ENCODE results near the gene RHBDF2. TPM values are rescaled to one million over a fixed set of nuclear protein-coding genes. Genes with fewer than 3 reads are reported as not detected.
A peak's percentile ranks its signal among the peaks of the same experiment; 100 is the strongest.

RHBDF2 gene
- total and polyA plus RNA-seq, 2 donors (not counting 3 experiments of a cell fraction or from before 2014, with no cell fraction given), result 25.5 to 38.5 TPM

GRCh38 chr17:76478730-76479514, 22.3 kb downstream of the RHBDF2 start:
- Histone ChIP-seq H3K79me2 (ENCODE audit: control insufficient read depth, insufficient read depth, low read length) (no peaks in the 10 kb centered on the region), H3K36me3 (ENCODE audit: control insufficient read depth in 2 of 2, extremely low read depth in 1 of 2, insufficient read depth in 2 of 2, low read length in 2 of 2) (peaks cover 0 to 6% of the 10 kb centered on the region in 2 experiments), H3K27me3 (ENCODE audit: control insufficient read depth in 2 of 2, insufficient read depth in 2 of 2, low read length in 2 of 2) (no peaks in the 10 kb centered on the region), H2AFZ (ENCODE audit: low read depth, low read length) (no peak overlapping the region), H3K9me3 (replicated peaks; ENCODE audit: control insufficient read depth, insufficient read depth, low read length) (no peaks in the 10 kb centered on the region), H3K4me3 (replicated peaks in 1 of 3; ENCODE audit: insufficient read depth in 1 of 3, low read depth in 1 of 3, low read length in 3 of 3) (no peak overlapping the region), H3K27ac (ENCODE audit: insufficient read depth, low read depth, low read length) (no peak overlapping the region), H4K20me1 (replicated peaks; ENCODE audit: control insufficient read depth, extremely low read depth, insufficient read depth, low read length) (no peaks in the 10 kb centered on the region), H3K9me1 (replicated peaks; ENCODE audit: control insufficient read depth, extremely low read depth, insufficient read depth, low read length) (no peaks in the 10 kb centered on the region), H3K4me1 (ENCODE audit: control insufficient read depth, extremely low read depth, insufficient read depth, low read length) (peaks cover 3% of the 10 kb centered on the region), H3K4me2 (ENCODE audit: insufficient read depth, low read length) (no peak overlapping the region), H3K9ac (replicated peaks; ENCODE audit: extremely low read depth, insufficient read depth, low read length) (no peak overlapping the region)
- ChIA-PET POLR2A (no interaction called here), CTCF (interaction anchor here (2.1 to 2.2 kb wide), 3 partner anchors 12 to 71 kb away, joined by 5 to 9 read pairs (median 8); partner anchors contain the start of gene AANAT)
- intact Hi-C loops (cut with micrococcal nuclease), result no loop called here
- DNase-seq (ENCODE audit: low read depth, low spot score), result no peak
- TSS peak; percentile 31 for BruUV-seq (replicated peaks)
- no peak for FAIRE-seq
- no peak for TF ChIP-seq CTCF (IDR thresholded peaks at IDR 0.05; ENCODE audit: extremely low read depth in 1 of 2, insufficient read depth in 1 of 2, low read depth in 1 of 2, low read length in 2 of 2)
- TF ChIP-seq MAX (IDR thresholded peaks at IDR 0.05; ENCODE audit: insufficient read depth, insufficient read length), result no peak
- no peak for TF ChIP-seq MYC (IDR thresholded peaks at IDR 0.05; ENCODE audit: low read depth, low read length)
- TF ChIP-seq EZH2 (IDR thresholded peaks at IDR 0.05; ENCODE audit: borderline replicate concordance, low read depth, low read length, severe bottlenecking), result no peak
- no peak for TF ChIP-seq JUN (IDR thresholded peaks at IDR 0.05; ENCODE audit: borderline replicate concordance, insufficient read depth, insufficient read length, low read depth)
- dilution Hi-C loops (cut with MboI; ENCODE audit: extremely low pct_ligation_motif_present, low sequenced_read_pairs), result no loop called here
